ENCODE measurements around the gene SLC5A8.

Gene SLC5A8

DNA sequence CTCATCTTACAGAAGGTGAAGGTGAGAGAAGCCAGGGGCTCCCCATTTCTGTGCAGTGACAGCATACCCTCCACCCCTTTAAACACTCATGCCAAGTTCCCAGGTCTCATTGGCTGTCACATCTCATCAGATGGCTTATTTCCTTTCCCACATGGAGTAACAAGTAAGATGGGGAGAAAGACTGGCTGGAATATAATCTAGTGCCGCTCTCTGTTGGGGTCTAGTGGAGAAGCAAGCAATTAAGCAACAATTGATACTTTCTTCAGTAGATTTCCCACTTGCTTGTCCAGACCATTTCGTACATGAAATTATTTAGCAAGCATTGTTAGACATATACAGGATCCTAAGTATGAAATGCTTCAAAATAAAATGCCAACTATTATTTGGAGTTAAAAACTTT, 92.2 kb downstream of the SLC5A8 start:
- DNase-seq (ENCODE audit: insufficient read length, low spot score), result no peak

GRCh38 chr12:101116911-101117310, 93.1 kb downstream of the SLC5A8 start:
- FAIRE-seq (no peak), DNase-seq (ENCODE audit: insufficient read length, low spot score) (no peak)
- TF ChIP-seq CTCF (IDR thresholded peaks at IDR 0.05; ENCODE audit: insufficient read depth, missing control alignments), result no peak

More for the DNA sequence above, 92.2 kb downstream of the SLC5A8 start:
- FAIRE-seq, result no peak
- no peak for TF ChIP-seq CTCF (IDR thresholded peaks at IDR 0.05; ENCODE audit: insufficient read depth, missing control alignments)

DNA sequence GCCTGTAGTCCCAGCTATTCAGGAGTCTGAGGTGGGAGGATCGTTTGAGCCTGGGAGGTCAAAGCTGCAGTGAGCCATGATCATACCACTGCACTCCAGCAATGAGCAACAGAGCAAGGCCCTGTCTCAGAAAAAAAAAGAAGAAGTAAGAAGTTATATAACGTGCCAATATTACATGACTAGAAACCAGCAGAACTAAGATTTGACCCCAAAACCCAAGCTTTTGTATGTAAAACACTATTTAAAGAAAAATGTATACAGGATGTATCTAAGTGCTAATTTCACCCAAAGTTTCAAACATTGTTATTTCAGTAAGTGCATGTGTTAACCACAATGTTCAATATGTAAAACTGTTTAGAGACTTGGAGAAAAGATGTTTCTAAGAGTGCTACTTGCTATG, 94.7 kb downstream of the SLC5A8 start:
- no peak for DNase-seq (ENCODE audit: insufficient read length, low spot score)
- TF ChIP-seq CTCF (IDR thresholded peaks at IDR 0.05; ENCODE audit: insufficient read depth, missing control alignments), result no peak
- FAIRE-seq, result no peak

DNA sequence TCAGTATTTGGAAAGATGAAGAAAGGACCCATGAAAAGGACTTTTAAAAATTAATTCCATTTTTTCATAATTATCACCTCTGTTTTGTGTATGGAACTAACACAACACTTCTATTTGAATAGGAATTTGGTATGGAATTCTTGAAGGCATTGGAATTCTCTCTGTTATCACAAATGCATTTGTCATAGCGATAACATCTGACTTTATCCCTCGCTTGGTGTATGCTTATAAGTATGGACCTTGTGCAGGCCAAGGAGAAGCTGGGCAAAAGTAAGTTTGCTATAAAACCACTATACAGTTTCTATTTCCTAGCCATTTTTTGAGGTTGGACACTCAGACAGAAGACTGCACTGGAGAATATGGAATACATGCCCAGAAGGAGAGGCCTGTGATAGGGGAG, 98.6 kb downstream of the SLC5A8 start:
- no peak for FAIRE-seq
- no peak for TF ChIP-seq CTCF (IDR thresholded peaks at IDR 0.05; ENCODE audit: insufficient read depth, missing control alignments)
- no peak for DNase-seq (ENCODE audit: insufficient read length, low spot score)

DNA sequence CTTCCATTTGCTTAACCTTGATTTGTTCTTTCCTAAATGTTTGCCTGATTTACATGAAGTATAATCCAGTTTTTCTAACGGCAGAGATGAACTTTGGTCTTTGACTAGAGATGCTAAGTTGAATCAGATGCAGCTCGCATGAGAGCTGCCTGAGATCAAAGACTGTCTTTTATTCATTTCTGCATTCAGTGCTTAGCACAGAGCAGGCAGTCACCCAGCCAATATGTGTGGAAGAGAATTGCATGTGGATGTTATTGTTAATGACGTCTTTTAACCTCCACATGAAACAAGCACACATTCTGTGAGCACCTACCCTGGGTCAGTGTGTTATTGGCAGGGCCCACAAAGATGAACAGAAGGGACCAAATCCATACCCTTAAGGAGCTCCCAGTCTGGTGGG, 99.2 kb downstream of the SLC5A8 start:
- no peak for TF ChIP-seq CTCF (IDR thresholded peaks at IDR 0.05; ENCODE audit: insufficient read depth, missing control alignments)
- FAIRE-seq (no peak), DNase-seq (ENCODE audit: insufficient read length, low spot score) (no peak)

- no peak for DNase-seq (ENCODE audit: insufficient read length, low spot score)
- FAIRE-seq, result no peak
- TF ChIP-seq CTCF (IDR thresholded peaks at IDR 0.05; ENCODE audit: insufficient read depth, missing control alignments), result no peak
These were observed 101.9 kb downstream of the SLC5A8 start for GRCh38 chr12:101108130-101108529.

- no peak for DNase-seq (ENCODE audit: insufficient read length, low spot score)
- TF ChIP-seq CTCF (IDR thresholded peaks at IDR 0.05; ENCODE audit: insufficient read depth, missing control alignments), result no peak
- no peak for FAIRE-seq
These were observed 102.8 kb downstream of the SLC5A8 start for GRCh38 chr12:101107032-101107763.

Data from D721Med (cell line).